Adipocyte (in vitro differentiated cells): ENCODE measurements around the gene SCNN1B.

Experiments
- DNase-seq: peaks from one replicate; pipeline ENCODE4 v3.0.0-alpha.2; 2015; ENCODE audit warnings: low read depth
- H3K27me3 ChIP-seq: replicated peaks from 2 replicates; pipeline ENCODE4 v1.7.0; 2013; ENCODE audit warnings: mild to moderate bottlenecking, low read length, moderate library complexity; ENCODE audit not compliant: control insufficient read depth, insufficient read depth
- H3K36me3 ChIP-seq: 2 replicates; pipeline ENCODE4 v1.7.0; 2013; ENCODE audit warnings: low read length, mild to moderate bottlenecking, moderate library complexity; ENCODE audit not compliant: control insufficient read depth, insufficient read depth, severe bottlenecking
- H3K4me1 ChIP-seq: 2 replicates; pipeline ENCODE4 v1.7.0; 2013; ENCODE audit warnings: mild to moderate bottlenecking, low read length, moderate library complexity; ENCODE audit not compliant: control insufficient read depth, insufficient read depth
- H3K4me3 ChIP-seq: 2 replicates; pipeline ENCODE4 v1.7.0; 2013; ENCODE audit warnings: mild to moderate bottlenecking, low read length, moderate library complexity
- H3K9ac ChIP-seq: 2 replicates; pipeline ENCODE4 v1.7.0; 2013; ENCODE audit warnings: mild to moderate bottlenecking, low read length, moderate library complexity
- H3K9me3 ChIP-seq: 2 replicates; pipeline ENCODE4 v1.7.0; 2013; ENCODE audit warnings: mild to moderate bottlenecking, low read length, moderate library complexity; ENCODE audit not compliant: control insufficient read depth

The SCNN1B gene

GRCh38 chr16:23306199-23307100 is 4.3 kb downstream of the SCNN1B start:
- Histone ChIP-seq H3K4me1 (no peaks in the 10 kb centered on the region), H3K27me3 (peaks cover 23% of the 10 kb centered on the region), H3K9me3 (peaks cover 5% of the 10 kb centered on the region), H3K36me3 (no peaks in the 10 kb centered on the region), H3K9ac (no peak overlapping the region), H3K4me3 (no peak overlapping the region)
- no peak for DNase-seq

GRCh38 chr16:23310217-23310616 is 8.1 kb downstream of the SCNN1B start:
- Histone ChIP-seq H3K4me1 (no peaks in the 10 kb centered on the region), H3K36me3 (no peaks in the 10 kb centered on the region), H3K9ac (no peak overlapping the region), H3K9me3 (peaks cover 5% of the 10 kb centered on the region), H3K4me3 (no peak overlapping the region), H3K27me3 (peaks cover 5% of the 10 kb centered on the region)
- DNase-seq: no peak

GRCh38 chr16:23310744-23311143 is 8.6 kb downstream of the SCNN1B start:
- H3K27me3 ChIP-seq: peaks cover 3% of the 10 kb centered on the region
- no peaks in the 10 kb centered on the region for H3K4me1 ChIP-seq
- H3K4me3 ChIP-seq: no peak overlapping the region
- no peak for DNase-seq
- H3K9ac ChIP-seq: no peak overlapping the region
- peaks cover 5% of the 10 kb centered on the region for H3K9me3 ChIP-seq
- H3K36me3 ChIP-seq: no peaks in the 10 kb centered on the region

- no peaks in the 10 kb centered on the region for H3K9me3 ChIP-seq
- H3K36me3 ChIP-seq: no peaks in the 10 kb centered on the region
- H3K9ac ChIP-seq: no peak overlapping the region
- no peak for DNase-seq
- H3K4me3 ChIP-seq: no peak overlapping the region
- H3K27me3 ChIP-seq: no peaks in the 10 kb centered on the region
- no peaks in the 10 kb centered on the region for H3K4me1 ChIP-seq
Observed at GRCh38 chr16:23316232-23316631, 14.1 kb downstream of the SCNN1B start.

GRCh38 chr16:23316634-23317265 is 14.6 kb downstream of the SCNN1B start:
- no peak overlapping the region for H3K4me3 ChIP-seq
- no peak overlapping the region for H3K9ac ChIP-seq
- no peaks in the 10 kb centered on the region for H3K4me1 ChIP-seq
- no peaks in the 10 kb centered on the region for H3K36me3 ChIP-seq
- H3K27me3 ChIP-seq: no peaks in the 10 kb centered on the region
- no peak for DNase-seq
- H3K9me3 ChIP-seq: no peaks in the 10 kb centered on the region

- Histone ChIP-seq H3K4me1 (no peaks in the 10 kb centered on the region), H3K36me3 (no peaks in the 10 kb centered on the region), H3K4me3 (no peak overlapping the region), H3K27me3 (no peaks in the 10 kb centered on the region), H3K9me3 (no peaks in the 10 kb centered on the region), H3K9ac (no peak overlapping the region)
- no peak for DNase-seq
Observed at GRCh38 chr16:23317266-23317661, 15.2 kb downstream of the SCNN1B start.

- H3K36me3 ChIP-seq: no peaks in the 10 kb centered on the region
- no peak for DNase-seq
- no peaks in the 10 kb centered on the region for H3K9me3 ChIP-seq
- no peaks in the 10 kb centered on the region for H3K4me1 ChIP-seq
- no peak overlapping the region for H3K4me3 ChIP-seq
- H3K27me3 ChIP-seq: no peaks in the 10 kb centered on the region
- no peak overlapping the region for H3K9ac ChIP-seq
Observed at GRCh38 chr16:23317751-23318150, 15.6 kb downstream of the SCNN1B start.

GRCh38 chr16:23318639-23319038 is 16.5 kb downstream of the SCNN1B start:
- Histone ChIP-seq H3K36me3 (no peaks in the 10 kb centered on the region), H3K9me3 (no peaks in the 10 kb centered on the region), H3K4me1 (no peaks in the 10 kb centered on the region), H3K4me3 (no peak overlapping the region), H3K9ac (no peak overlapping the region), H3K27me3 (peaks cover 3% of the 10 kb centered on the region)
- no peak for DNase-seq

- H3K9me3 ChIP-seq: no peaks in the 10 kb centered on the region
- H3K4me3 ChIP-seq: no peak overlapping the region
- H3K4me1 ChIP-seq: peaks cover 3% of the 10 kb centered on the region
- H3K9ac ChIP-seq: no peak overlapping the region
- H3K36me3 ChIP-seq: no peaks in the 10 kb centered on the region
- DNase-seq: no peak
- peaks cover 3% of the 10 kb centered on the region for H3K27me3 ChIP-seq
Observed at GRCh38 chr16:23319861-23320615, 17.9 kb downstream of the SCNN1B start.

GRCh38 chr16:23320693-23321092 is 18.6 kb downstream of the SCNN1B start:
- Histone ChIP-seq H3K4me3 (no peak overlapping the region), H3K27me3 (peaks cover 3% of the 10 kb centered on the region), H3K9me3 (no peaks in the 10 kb centered on the region), H3K9ac (no peak overlapping the region), H3K4me1 (peaks cover 3% of the 10 kb centered on the region), H3K36me3 (no peaks in the 10 kb centered on the region)
- no peak for DNase-seq

- H3K36me3 ChIP-seq: no peaks in the 10 kb centered on the region
- no peak overlapping the region for H3K4me3 ChIP-seq
- no peak overlapping the region for H3K9ac ChIP-seq
- no peak for DNase-seq
- H3K4me1 ChIP-seq: peaks cover 5% of the 10 kb centered on the region
- no peaks in the 10 kb centered on the region for H3K9me3 ChIP-seq
- peaks cover 3% of the 10 kb centered on the region for H3K27me3 ChIP-seq
Observed at GRCh38 chr16:23321206-23321875, 19.2 kb downstream of the SCNN1B start.
